Hippocampal formation (tissue), 2 donors: ENCODE results near the gene PGAP2.
"Not testable (repeated sequence)": the region's sequence is repeated elsewhere in the genome, so short reads cannot be mapped to it uniquely, and the experiment has no call there.

Experiments
- DNase-seq, 2 donors: peaks; one replicate each; lab custom pipeline; 2025; lab: John Stamatoyannopoulos, UW

PGAP2 gene

DNA sequence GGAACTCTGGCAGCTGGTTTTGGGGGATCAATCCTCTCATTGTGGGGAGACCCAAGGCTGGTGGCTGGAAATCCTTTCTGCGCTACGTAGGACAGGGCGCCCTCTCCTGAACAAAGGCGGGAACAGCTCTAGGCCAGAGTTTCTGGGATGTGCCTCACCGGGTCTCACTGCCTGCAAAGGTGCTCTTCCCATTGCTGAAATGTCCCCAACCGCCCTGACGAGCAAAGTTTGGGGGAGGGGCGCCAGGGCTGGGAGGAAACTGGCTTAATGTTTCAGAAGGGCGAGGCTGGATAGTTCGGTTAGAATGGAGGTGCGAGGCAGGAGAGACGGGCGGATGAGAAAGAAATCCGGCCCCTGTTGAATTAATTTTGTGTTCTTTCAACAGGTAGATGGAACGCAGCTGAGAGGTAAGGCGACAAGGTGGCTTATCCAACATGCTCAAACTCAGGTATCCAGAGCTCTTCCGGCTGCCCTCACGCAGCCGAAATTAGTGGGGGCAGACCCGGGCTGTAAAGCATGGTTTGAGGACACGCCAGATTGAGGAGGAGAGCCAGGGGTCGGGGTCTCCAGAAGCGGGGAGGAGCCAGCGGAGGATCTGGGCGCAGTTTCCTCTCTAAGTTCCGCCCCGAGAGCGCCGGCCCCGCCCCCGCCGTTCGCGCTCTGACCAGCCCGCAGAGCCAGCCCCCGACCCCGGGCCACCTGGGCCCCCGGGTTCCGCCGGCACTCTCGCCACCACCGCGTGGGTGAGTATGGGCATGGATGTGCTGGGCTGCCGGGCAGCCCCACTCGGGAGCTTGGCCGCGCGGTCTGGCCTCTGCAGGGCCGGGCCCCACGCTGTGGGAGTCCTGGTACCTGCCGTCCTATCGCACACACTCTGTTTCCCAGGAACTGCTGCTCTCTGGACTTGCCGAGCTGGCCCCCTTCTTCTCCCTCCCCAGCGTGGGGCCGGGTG is at the start of gene PGAP2:
TSS of gene PGAP2 (plus strand) at position 652 of the 952 bp plus-strand sequence. CDS start 2,700 bp downstream, outside the sequence.
- peak; percentile 39 to 41 for DNase-seq

DNA sequence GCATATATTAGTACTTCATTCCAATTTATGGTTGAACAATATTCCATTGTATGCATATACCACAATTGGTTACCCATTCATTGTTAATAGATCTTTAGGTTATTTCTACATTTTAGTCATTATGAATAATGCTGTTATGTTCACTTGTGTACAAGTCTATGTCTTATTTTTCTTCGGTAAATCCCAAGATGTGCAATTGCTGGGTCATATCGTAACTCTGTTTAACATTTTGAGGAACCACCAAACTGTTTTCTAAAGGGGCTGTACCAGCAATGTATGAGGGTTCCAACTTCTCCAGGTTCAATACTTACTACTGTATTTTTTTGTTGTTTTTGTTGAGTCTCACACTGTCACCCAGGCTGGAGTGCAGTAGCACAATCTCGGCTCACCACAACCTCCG is 44.1 kb upstream of the PGAP2 start:
- no peak for DNase-seq

DNA sequence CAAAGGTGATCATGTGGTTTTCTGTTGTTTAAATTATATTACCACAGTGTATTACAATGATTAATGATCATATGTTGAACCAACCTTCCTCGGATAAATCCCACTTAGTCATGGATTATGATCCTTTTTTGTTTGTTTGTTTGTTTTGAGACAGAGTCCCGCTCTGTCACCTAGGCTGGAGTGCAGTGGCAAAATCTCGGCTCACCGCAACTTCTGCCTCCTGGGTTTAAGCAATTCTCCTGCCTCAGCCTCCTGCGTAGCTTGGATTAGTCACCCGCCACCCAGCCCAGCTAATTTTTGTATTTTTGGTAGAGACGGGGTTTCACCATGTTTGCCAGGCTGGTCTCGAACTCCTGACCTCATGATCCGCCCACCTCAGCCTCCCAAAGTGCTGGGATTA is 41.5 kb upstream of the PGAP2 start:
- DNase-seq: not testable (repeated sequence)

DNA sequence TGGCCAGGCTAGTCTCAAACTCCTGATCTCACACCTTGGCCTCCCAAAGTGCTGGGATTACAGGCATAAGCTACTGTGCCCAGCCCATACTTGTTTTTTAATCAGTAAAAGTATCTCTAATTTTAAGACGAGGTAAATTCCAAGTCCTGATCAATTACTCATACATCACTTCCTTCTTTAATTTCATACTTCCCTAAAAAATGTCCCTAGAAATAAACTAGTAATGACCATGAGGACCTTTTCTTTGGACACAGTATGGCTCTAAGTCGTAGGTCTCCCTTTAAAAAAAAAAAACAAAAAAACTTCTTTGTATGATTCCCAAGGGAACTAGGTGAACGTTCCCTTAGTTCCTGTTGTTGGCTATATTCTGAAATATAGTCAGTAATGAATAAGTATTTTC is 40.8 kb upstream of the PGAP2 start:
- no peak for DNase-seq

DNA sequence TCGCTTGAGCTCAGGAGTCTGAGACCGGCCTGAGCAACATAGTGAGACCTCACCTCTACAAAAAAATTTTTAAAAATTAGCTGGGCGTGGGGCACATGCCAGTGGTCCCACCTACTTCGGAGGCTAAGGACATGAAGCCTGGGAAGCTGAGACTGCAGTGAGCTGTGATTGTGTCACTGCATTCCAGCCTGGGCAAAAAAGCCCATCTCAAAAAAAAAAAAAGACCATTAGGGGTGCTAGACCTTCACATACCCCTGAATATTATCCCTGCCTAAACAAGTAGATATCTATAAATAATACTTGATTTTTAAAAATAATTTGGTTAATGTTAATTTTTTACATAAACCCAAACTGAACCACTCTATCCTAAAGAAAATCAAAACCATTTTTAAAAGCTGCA is 35.2 kb upstream of the PGAP2 start:
- no peak for DNase-seq

DNA sequence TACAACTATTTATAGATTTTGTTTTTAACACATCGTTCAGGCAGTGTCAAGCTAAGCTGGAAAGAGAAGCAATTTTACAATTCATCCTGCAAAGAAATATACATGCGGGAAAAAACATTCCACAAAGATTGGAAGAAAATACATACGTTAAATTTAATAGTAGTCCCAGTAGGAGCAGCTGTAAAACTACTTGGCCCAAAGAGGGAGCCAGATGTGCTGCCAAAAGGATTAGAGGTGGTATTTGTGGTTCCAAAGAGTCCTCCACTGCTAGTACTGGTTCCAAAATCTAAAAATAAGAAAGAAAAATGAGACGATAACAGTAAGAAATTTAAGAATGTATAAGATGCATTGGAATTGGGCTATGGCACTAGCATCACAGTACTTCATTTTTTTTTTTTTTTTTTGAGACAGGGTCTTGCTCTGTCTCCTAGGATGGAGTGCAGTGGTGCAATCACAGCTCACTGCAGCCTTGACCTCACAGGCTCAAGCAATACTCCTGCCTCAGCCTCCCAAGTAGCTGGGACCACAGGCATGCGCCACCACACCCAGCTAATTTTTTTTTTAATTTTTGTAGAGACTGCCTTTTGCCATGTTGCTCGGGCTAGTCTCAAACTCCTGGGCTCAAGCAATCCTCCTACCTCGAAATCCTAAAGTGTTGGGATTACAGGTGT is 32.5 kb upstream of the PGAP2 start:
- no peak for DNase-seq

DNA sequence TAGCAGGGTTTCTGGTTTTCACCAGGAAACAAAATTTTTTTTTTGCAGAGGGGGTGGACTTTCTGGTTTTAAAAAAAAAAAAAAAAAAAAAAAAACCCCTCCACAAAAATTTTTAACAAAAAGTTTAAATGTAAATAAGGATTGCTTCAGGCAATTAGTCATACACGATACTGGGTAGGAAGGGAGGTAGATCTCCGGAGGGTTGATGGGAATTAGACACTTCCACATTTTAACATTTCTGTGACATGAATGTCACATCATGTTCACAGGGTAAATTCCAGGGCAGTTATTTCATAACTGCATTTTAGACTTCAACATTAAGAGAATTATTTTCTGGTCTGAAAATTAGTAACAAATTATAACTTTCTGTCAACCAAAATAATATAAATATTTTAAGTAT is 26.9 kb upstream of the PGAP2 start:
- DNase-seq: no peak

DNA sequence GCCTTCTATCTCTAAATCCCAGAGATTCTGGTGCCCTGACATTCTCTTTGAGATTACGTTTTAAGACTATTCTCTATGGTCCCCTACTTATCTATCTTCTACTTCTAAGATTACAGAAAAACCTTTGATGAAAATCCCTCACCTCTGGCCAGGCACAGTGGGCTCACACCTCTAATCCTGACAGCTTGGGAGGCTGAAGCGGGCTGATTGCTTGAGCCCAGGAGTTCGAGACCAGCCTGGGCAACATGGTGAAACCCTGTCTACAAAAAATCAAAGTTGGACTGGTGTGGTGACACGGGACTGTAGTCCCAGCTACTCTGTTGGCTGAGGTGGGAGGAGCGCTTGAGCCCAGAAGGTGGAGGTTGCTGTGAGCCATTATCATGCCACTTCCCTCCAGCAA is 25.4 kb upstream of the PGAP2 start:
- no peak for DNase-seq

DNA sequence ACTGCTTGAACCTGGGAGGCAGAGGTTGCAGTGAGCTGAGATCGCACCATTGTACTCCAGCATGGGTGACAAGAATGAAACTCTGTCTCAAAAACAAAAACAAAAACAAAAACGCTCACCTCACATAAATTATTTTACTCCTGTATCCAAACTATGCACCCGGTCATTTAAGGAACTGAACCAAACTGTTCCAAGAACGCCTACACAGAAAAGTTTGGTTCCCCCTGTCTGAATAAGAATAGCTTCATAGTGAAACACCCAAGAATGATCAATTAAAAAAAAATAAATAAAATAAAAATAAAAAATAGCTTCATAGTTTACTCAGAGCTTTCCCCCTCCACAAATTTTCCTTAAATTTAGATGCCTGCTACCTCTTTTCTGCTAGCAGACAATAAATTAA is 24.7 kb upstream of the PGAP2 start:
- no peak for DNase-seq

DNA sequence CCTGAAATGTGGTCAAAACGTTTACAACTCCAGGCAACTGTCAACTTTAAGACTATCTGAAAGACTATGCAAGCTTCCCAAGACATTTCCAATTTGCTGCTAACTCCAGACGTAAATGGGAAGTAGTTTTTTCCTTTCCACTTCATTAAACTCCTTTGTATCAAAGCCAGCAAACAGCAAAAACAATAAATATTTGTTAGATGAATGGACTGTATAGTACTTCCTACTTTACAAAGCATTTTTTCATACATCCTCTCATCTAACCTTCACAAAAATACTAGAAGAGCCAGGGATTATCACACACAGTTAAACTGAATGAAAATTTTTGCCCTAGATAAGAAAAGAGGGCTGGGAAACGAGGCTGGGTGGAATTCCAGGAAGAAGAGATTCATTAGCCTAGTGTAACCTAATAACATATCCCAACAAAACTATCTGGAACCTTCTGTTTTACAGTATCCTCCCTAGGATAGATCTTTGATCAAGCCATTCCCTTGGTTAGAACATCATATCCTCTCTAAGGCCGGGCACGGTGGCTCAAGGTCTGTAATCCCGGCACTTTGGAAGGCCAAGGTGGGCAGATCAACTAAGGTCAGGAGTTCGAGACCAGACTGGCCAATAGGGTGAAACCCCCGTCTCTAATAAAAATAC is 21.5 kb upstream of the PGAP2 start:
- DNase-seq: no peak

DNA sequence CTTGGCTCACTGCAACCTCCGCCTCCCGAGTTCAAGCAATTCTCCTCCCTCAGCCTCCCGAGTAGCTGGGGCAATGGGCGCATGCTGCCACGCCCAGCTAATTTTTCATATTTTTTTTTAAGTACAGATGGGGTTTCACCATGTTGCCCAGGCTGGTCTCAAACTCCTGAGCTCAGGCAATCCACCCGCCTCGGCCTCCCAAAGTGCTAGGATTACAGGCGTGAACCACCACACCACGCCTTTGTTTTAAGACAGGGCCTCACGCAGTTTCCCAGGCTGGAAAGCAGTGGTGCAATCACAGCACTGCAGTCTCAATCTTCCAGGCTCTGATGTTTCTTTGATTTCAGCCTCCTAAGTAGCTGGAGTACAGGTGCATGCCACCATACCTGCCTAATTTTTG is 14.0 kb upstream of the PGAP2 start:
- DNase-seq: not testable (repeated sequence)

DNA sequence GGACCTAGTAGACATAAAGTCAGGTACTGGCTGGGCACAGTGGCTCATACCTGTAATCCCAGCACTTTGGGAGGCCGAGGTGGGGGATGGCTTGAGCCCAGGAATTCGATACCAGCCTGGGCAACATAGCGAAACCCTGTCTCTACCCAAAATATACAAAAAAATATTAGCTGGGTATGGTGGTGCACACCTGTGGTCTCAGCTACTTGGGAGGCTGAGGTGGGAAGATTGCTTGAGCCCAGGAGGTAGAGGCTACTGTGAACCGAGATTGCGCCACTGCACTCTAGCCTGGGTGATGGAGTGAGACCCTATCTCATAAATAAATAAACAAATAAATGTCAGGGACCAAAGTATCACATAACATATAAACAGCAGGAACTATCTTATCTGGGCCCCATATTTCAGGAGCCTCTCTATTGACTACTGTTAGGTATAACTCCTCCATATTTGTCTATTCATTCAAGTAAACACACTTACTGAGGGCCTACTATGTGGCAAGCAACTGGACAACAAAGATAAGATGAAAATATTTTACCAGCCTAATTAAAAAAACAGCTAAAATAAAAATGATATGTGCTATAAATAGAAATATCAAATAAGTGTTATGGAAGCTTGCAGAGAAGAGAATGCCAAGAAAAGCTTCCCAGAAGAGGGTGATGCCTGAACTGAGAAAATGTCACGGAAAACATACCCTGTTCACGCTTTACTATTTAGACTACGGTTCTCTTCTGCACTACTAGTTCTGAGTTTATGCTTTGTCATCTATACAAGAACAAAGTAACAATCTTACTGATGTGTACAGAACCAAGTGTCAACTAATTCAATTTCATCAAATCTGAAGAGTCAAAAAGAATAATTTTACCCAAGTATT is 13.0 kb upstream of the PGAP2 start:
- no peak for DNase-seq

DNA sequence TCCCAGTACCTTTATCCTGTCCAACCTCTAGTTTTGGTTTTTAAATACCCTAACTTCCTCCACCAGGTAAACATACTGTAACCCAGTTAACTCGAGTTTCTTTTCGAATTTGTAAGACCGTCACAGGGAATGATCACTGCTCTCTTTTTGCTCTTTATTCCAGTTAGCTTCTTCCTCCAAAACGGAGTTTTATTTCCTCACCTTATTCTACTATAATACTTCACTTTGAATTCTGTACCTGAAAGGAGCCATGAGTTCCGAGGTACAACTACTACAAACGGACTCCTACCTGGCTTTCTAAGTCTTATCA is 12.4 kb upstream of the PGAP2 start:
- no peak for DNase-seq

DNA sequence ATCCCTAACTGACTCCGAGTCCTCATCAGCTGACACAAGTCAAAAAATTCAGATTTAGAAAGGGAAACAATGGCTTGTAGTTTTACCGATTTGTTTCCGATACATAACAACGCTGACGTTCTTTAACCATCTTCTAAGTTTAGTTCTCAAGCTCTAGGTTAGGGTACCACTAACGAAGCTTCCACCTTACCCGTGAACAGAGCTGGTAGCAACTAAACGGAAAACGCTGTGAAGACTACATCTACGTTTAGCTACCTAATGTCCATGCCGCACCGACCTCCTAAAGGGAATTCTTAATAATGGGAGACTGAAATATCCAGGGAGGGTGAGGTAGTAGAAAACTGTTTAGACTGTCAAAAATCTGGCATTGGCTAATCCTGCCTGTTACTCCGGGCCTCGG is 12.0 kb upstream of the PGAP2 start:
- DNase-seq: no peak

DNA sequence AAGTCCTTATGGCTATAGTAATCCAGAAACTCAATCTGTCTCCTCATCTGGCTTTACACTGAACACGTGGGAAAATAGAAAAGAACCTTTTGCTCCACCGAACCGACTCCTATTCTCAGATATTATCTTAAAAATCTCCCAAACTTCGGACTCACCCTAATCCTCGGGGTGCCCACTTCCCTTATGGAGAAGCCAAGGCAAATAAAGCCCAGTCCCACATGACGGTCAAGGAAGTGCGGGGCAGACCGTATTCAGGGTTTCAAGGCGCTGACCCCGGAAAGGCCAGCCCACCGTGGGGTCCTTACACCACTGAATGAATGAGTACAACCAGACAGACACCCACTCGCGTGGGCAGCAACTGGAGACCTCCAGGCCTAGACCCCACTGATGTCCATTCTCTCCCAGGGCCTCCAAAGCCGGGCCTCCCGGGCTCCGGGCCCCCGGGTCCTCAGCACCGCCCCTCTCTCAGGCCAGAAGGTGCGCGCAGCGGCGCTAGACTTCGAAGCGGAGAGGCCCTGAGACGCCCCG is 11.5 kb upstream of the PGAP2 start:
- no peak for DNase-seq

DNA sequence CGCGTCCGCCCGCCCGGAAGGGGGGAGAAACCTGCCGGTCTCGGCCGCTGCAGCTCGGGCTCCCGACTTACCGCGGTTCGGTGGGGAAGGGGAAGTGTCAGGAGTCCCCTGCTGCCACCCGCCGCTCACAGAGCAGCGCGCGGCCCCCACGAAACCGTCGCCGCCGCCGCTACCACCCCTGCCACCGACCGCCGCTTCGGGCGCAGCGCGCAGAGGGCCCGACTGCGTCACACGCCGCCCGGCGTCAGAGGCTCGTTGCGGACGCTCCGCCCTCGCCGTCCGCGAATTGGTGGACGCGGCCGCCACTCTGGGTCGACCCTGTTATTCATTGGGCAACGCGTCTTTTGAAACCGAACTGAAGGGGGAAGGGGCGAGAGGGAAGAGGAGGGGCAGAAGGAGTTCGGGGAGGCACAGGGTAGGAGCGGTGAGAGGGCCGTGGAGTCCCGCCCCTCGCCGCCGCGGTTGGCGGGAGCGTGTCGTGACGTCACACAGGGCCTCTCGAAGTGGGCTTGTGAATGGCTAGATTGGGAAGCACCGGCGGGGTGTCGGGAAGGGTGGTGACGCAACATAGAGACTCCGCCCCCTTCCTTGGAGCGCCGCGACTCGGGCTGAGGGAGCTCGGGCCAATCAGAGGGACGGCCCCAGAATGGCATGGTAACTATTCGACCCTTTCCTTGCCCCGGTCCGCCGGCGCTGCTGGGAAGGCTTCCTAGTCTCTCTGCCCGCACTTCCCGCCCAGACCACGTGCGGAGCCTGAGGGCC is 10.8 kb upstream of the PGAP2 start, which contains the start of gene NUP98:
TSS of gene NUP98 (minus strand) at position 226 of the 762 bp plus-strand sequence. CDS start 15,437 bp downstream, outside the sequence.
- peak; percentile 99 for DNase-seq

DNA sequence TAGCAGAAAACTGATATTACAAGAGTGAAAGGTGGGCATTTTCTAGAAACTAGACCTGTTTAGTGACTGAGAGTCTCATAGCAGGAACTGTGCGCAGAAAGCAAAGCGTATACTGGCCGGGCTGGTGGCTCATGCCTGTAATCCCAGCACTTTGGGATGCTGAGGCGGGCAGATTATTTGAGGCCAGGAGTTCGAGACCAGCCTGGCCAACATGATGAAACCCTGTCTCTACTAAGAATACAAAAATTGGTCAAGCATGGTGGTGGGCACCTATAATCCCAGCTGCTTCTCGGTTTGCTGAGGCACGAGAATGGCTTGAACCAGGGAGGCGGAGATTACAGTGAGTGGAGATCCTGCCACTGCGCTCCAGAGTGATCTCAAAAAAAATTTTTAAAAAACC is 9.2 kb upstream of the PGAP2 start:
- DNase-seq: no peak

DNA sequence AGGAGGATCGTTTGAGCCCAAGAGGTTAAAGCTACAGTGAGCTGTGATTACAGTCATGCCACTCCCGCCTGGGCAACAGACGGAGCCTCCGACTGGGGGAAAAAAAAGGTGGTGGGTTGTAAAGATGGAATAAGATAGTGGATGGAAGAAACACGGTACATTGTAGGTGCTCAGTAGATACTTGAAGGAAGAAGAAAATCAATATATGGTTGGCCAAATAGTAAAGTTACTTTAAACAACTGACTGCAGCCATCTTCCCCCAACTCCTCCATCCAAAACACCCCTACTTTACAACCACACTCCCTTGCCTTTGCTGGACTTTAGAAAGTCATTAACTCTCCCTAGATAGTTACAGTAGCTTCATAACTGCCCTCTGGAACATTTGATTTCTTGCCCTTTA is 8.5 kb upstream of the PGAP2 start:
- no peak for DNase-seq

DNA sequence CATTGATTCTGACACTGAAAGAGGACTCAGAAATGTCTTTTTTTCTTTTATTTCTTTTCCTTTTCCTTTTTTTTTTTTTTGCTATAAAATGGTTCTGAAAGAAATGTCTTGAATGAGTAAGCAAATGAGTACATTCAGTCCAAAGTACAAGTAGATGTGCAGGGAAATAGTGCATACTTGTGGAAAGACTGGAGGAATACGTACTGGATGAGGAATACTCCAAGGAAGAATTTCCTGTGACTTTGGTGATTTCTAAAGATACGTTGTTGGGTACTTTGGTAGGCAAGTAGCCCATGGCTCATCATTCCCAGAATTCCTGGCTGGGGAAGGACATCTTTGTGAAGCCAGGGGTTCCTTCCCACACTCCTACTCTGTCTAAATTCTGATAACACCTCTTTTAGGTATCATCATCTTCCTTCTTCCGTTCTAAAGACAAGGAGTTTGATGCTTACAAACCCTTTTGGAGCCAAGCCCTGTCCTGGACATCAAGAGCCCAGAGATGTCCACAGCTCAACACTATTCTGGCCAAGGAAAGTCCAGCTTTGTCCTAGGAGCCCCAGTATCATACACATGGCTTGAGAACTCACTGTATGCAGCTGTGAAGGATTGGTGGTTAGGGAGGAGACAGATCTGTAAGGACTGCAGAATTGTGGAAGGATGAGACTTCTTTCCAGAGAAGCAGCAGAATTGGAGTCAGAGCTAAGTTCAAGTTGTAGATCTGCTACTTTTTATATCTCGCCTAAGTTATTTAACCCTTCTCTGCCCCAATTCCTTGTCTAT is 6.2 kb upstream of the PGAP2 start:
- no peak for DNase-seq
